CD4-positive, alpha-beta T cell treated with Interleukin-10 for 1 hour (primary cell): ENCODE results near the gene PRKCA.
"Not testable (repeated sequence)": the region's sequence is repeated elsewhere in the genome, so short reads cannot be mapped to it uniquely, and the experiment has no call there.

Source experiments
- DNase-seq: peaks from one replicate; pipeline ENCODE4 v3.0.0-alpha.2; 2020

PRKCA gene

DNA sequence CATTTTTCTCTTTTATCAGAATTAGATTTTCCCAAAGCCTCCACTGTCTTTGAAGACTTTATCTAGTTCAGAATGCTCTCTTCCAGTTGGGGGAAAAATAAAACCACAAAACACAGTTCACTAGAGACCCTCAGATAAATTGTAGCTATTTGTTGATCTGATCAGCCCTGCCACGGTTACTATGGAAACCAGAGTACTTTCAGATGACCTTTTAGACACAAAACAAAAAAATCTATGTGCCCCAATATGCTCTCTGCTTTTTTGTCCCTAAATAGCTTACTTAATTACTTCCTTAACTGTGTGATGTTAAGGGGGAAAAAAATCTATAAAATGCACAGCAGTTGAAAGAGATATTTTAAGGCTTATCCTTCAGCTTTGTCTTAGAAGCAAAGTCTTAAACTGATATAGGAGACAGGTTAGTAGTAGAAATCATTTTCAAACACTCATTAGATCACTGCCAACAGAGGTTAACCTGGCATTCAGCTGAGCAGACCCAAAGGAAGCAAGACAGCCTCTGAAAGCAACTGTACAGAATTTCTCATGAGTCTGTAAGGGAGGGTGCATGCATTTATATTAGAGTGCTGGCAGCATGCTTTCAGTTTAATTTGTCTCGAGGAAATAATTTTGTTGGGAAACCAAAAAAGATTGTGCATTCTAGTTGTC lies 402.6 kb downstream of the PRKCA start:
- DNase-seq = no peak

- DNase-seq = no peak
Measured at GRCh38 chr17:66706851-66707450, 404.5 kb downstream of the PRKCA start.

DNA sequence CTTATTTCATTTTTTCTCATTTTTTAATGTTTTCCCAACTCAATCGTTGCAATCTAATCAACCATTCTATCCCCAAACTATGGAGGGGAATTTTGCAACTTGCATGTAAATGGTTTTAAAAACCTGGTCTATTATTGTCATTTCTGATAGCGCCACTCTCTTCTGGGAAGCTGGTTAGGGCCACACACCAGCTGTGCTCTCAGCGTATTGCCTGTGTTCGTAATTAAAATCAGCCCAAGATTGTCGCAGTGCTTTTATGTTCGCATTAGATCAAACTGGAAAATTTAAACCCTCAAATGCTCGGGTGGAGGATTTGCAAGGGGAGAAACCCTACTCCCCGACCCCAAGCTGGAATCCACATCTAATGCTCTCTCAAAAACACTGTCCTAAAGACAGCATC lies 409.0 kb downstream of the PRKCA start:
- DNase-seq = no peak

- no peak for DNase-seq
Measured at GRCh38 chr17:66711881-66712321, 409.5 kb downstream of the PRKCA start.

DNA sequence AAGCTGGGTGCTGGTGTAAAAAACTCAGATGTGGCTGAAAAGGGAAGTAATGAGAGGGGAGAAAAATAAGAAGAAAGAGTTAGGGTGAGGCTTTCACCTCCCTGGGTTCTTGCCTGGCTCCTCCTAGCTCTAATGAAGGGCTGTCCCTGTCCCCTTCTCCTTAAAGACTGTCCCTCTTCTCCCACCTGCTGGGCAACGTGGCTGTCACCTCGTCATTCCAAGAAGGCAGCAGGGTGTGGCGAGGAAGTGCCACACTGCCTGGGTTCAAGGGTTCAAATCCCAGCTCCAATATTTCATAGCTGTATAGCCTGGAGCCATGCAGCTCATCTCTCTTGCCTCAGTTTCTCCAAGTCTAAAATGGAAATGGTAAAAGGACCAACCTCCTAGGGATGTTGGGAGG lies 410.0 kb downstream of the PRKCA start:
- no peak for DNase-seq

- DNase-seq = not testable (repeated sequence)
Measured at GRCh38 chr17:66713021-66713532, 410.7 kb downstream of the PRKCA start.

GRCh38 chr17:66713533-66714042 lies 411.2 kb downstream of the PRKCA start:
- DNase-seq = no peak

DNA sequence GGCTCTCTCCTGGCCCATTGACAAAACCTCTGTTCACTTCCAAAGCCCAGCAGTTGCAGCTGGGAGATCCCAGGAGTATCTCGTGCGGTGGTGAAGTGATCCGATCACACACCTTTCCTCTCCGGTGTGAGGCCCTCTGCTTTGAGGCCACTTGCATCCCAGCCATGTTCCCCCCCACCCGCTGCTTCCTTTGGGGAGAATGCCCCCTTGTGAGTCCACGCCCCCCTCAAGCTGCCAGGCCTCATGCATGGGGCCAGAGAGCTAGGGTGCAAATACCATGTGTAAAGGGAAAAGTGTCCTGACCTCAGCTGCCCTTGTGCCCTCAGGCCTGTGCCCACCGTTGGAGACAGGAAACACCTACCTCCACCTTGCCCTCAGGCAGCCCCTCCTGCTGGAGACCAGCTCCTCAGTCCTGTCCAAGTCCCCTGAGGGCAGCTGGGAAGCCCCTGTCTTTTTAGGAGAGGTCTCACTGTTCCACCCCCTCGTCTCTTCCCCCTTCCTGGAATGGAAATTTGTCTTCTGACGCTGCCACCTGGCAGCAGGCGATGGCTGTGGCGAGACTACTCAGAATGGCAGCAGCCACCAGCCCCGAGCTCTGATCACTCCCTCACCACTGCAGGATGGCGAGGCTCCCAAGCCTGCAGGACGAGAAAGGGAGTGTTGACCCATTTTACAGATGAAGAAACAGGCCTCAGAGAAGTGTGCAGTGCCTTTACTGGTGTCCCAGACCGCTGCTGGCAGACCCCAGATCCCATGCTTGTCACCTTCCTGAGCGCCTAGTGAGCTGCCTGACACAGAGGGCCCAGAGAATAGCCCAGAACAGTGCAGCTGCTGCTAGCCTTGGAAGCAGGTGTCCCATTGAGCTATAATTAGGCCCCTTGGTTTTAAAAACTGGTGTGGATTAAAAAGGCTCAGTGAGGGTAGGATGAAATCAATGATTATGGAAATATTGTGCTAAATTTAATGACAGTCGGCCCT lies 411.9 kb downstream of the PRKCA start:
- DNase-seq = no peak

DNA sequence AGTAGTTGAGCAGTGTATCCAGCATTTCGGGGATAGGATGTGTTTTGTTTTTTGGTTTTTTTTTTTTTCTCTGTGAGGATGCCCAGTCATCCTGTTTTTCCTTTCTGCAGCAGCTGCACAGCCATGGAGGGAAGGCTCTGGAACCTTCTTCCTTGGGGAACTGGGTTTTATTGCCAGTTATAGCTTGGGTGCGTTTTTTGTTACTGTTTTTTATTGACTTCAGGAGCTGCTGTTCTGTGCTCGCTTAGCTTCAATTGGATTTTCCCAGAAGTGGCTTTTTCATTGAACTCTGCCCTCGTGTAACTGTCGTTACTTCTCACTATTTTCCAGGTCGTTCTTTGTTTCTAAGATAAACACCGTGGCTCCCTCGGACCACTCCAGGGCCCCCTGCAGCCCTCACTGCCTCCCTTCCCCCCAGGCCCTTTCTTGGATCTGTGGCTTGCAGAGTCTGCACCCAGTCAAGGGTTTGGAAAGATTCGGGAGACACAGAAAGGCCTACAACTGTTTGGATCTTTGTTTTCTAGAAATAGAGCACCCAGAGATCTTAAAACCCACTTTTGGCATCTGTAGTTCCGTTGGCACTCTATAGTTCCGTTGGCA lies 412.8 kb downstream of the PRKCA start:
- no peak for DNase-seq

DNA sequence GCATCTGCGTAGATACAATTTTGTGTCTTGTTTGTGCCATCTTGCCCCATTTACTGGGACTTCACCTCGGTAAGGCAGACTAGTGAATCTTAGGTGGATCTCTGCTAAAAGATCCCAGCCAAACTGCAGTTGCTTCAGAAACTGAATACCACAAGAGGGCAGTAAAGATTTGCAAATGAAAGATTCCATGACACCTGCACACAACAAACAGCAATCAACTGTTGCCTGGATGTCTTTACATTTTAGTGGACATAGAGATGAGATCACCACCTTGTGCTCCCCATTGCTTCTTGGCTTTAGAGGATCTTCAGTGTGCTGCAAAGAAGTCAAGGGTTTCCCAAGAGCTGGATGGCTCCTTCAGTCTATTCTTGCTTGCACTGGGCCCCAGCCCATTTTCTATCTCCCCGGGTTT lies 413.3 kb downstream of the PRKCA start:
- peak; percentile 51 for DNase-seq

- no peak for DNase-seq
Measured at GRCh38 chr17:66716236-66717026, 414.0 kb downstream of the PRKCA start.

- no peak for DNase-seq
Measured at GRCh38 chr17:66717641-66718058, 415.2 kb downstream of the PRKCA start.

GRCh38 chr17:66720027-66720426 lies 417.6 kb downstream of the PRKCA start:
- no peak for DNase-seq

DNA sequence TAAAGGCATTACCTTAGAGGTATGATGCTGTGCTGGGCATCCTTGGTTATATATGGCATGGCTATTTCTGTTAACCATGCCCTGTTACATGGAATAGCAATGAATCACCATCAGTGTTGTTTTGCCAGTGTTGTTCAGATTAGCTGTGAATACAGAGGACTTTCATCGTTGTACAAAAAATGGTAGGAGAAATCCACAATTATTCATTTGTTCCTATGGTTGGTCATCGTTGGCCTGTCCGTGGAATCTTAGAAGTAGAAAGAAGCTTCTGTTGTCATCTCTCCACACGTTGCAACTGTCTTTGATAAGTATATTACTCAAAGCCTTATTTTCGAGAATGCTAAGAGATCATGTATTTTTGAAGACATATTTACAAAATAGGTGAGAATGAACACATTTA lies 418.2 kb downstream of the PRKCA start:
- DNase-seq = no peak

- DNase-seq = no peak
Measured at GRCh38 chr17:66722341-66722740, 419.9 kb downstream of the PRKCA start.

GRCh38 chr17:66724581-66725341 lies 422.3 kb downstream of the PRKCA start:
- DNase-seq = no peak

DNA sequence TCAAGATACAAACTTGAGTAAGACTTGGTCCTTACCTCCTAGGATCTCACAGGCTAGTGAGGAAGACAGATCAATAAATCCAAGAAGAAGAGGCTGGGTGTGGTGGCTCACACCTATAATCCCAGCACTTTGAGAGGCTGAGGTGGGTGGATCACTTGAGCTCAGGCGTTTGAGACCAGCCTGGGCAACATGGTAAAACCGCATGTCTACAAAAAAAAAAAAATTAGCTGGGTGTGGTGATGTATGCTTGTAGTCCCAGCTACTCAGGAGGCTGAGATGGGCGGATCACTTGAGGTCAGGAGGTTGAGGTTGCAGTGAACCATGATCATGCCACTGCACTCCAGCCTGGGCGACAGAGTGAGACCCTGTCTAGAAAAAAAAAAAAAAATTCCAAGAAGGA lies 423.0 kb downstream of the PRKCA start:
- DNase-seq = not testable (repeated sequence)

DNA sequence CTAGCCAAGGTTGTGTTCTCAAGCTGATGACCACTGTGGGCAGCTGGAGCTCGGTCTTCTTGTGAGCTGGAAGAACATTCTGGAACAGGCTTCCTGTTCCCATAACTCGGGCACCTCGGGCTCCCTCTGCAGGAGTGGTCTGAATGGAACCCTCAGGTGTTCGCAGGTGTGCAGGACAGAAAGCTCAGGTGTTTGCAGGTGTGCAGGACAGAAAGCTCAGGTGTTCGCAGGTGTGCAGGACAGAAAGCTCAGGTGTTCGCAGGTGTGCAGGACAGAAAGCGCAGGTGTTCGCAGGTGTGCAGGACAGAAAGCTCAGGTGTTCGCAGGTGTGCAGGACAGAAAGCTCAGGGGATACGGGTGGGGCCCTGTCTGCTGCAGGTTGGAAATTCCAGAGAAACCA lies 423.5 kb downstream of the PRKCA start:
- DNase-seq = no peak

- no peak for DNase-seq
Measured at GRCh38 chr17:66726371-66726770, 424.0 kb downstream of the PRKCA start.

DNA sequence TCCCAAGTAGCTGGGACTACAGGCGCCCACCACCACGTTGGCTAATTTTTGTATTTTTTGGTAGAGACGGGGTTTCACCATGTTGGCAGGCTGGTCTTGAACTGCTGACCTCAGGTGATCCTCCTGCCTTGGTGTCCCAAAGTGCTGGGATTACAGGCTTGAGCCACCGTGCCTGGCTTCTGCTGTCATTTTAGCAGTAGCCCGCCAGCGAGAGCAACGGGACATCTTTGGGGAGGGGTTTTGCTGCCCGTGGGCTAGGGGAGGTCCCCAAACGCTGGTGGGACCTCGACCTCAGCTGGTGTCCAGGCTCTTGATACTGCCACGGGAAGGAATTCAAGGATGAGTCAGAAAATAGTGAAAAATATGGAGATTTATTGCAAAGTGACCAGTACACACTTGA lies 424.4 kb downstream of the PRKCA start:
- no peak for DNase-seq
